Sigmoid colon (tissue), 7 donors: Measurements from ENCODE around the gene MYNN. TPM values are rescaled to one million over a fixed set of nuclear protein-coding genes. Genes with fewer than 3 reads are reported as not detected.

Experiments used
- DNase-seq: peaks from one replicate; pipeline ENCODE4 v3.0.0-alpha.2; 2019
- H3K27ac ChIP-seq, 4 donors: fragments of 200-600 bp; sonication (generic); one replicate each; pipeline ENCODE4 v1.5.1; 2016 to 2019; ENCODE audit warnings: mild to moderate bottlenecking in 1 of 4
- H3K27me3 ChIP-seq, 3 donors: fragments of 200-600 bp; sonication (generic); one replicate each; pipeline ENCODE4 v1.5.1; 2019; ENCODE audit warnings: mild to moderate bottlenecking in 1 of 3
- H3K36me3 ChIP-seq, 4 donors: fragments of 200-600 bp; sonication (generic); one replicate each; pipeline ENCODE4 v1.5.1; 2016 to 2019
- H3K4me1 ChIP-seq, 4 donors: fragments of 200-600 bp; sonication (generic); one replicate each; pipeline ENCODE4 v1.5.1; 2017 to 2019
- H3K4me3 ChIP-seq, 4 donors: fragments of 200-600 bp; sonication (generic); one replicate each; pipeline ENCODE4 v1.5.1; 2017 to 2019; ENCODE audit warnings: mild to moderate bottlenecking in 2 of 4, moderate library complexity in 1 of 4
- H3K9me3 ChIP-seq, 4 donors: fragments of 200-600 bp in 3 of 4; sonication (generic) in 3 of 4; one replicate each; pipeline versions ENCODE4 v1.5.1 to v1.6.1; 2013 to 2019
- CTCF ChIP-seq, 4 experiments: fragments of 450-650 bp in 3 of 4; fragments of 200-600 bp in 1 of 4; IDR thresholded peaks; one replicate each; pipeline ENCODE4 v1.5.1; 2016 to 2019; ENCODE audit warnings: antibody characterized with exemption in 4 of 4, mild to moderate bottlenecking in 3 of 4, moderate library complexity in 2 of 4
- EP300 ChIP-seq, 4 donors: sonication (generic); formaldehyde crosslinking; IDR thresholded peaks; one replicate each; pipeline ENCODE4 v1.6.1; 2017; ENCODE audit warnings: antibody characterized with exemption in 4 of 4
- POLR2A ChIP-seq, 2 donors: fragments of 450-650 bp; IDR thresholded peaks; one replicate each; pipeline ENCODE4 v1.6.1; 2016; ENCODE audit warnings: antibody characterized with exemption in 2 of 2, mild to moderate bottlenecking in 2 of 2, moderate library complexity in 2 of 2
- POLR2AphosphoS5 ChIP-seq, 4 donors: sonication (generic); formaldehyde crosslinking; IDR thresholded peaks; one replicate each; pipeline ENCODE4 v1.6.1; 2017; ENCODE audit warnings: antibody characterized with exemption in 4 of 4
- whole genome bisulfite sequencing, 2 donors: extraction: QIAGEN DNeasy Blood & Tissue Kit; methylation state at CpG; one replicate each; pipeline ENCODE4 v1.1.7; 2013; 5-methylcytosine and 5-hydroxymethylcytosine counted together
- intact Hi-C: fragments of 100-400 bp; cut with DNase I; formaldehyde crosslinking; loops from one replicate; pipeline ENCODE4 v1.15.1; 2023
- polyA plus RNA-seq, 3 donors: library from polyadenylated mRNA; stranded (reverse); fragments of 200-250 nt; gene quantifications; one replicate each; pipeline ENCODE4 v1.2.3, GENCODE V29; 2013
- total RNA-seq, 4 donors: library from RNA; depleted of rRNA; stranded (reverse); fragments of >200 nt; gene quantifications; one replicate each; pipeline ENCODE4 v1.1.0, GENCODE V29; 2016
- donor health status: healthy with polysubstance abuse.
- donor health status: Bipolar disorder and iron deficiency.
- donor health status: healthy.

The MYNN gene
- total and polyA plus RNA-seq, 7 donors, result 7.6 to 24.4 (median 15.5) TPM

- Histone ChIP-seq H3K27ac (peak overlapping the region; percentile 91 to 99 (median 98)), H3K4me3 (peak overlapping the region; percentile 68 to 94 (median 87)), H3K9me3 (no peaks in the 10 kb centered on the region), H3K27me3 (no peaks in the 10 kb centered on the region), H3K36me3 (peaks cover under 1 to 49% (median 13%) of the 10 kb centered on the region in 4 donors), H3K4me1 (peaks cover 0 to 31% (median 23%) of the 10 kb centered on the region in 4 donors)
- DNase-seq, result no peak
- intact Hi-C loops, result loop anchor here (5.0 kb wide), 1 partner anchor 38 kb away; the partner anchor contains the start of genes LRRC34 and LRRIQ4
- WGBS, 2 donors, result 30 to 55% methylated on average over 5 of the region's 5 CpGs
- TF ChIP-seq EP300 (IDR thresholded peaks at IDR 0.05) (no peak), POLR2A (IDR thresholded peaks at IDR 0.05) (no peak), POLR2AphosphoS5 (IDR thresholded peaks at IDR 0.05) (no peak), CTCF (IDR thresholded peaks at IDR 0.05) (no peak)
Measured at GRCh38 chr3:169774186-169774585, 990 bp downstream of the MYNN start.

- WGBS, 2 donors, result 83 to 97% methylated on average over 4 of the region's 4 CpGs
- H3K4me1 ChIP-seq, result peaks cover 0 to 28% (median 23%) of the 10 kb centered on the region in 4 donors
- no peaks in the 10 kb centered on the region for H3K9me3 ChIP-seq
- H3K27ac ChIP-seq, result no peak overlapping the region
- peaks cover 20 to 85% (median 39%) of the 10 kb centered on the region in 4 donors for H3K36me3 ChIP-seq
- H3K4me3 ChIP-seq, result no peak overlapping the region
- no peak for DNase-seq
- no peaks in the 10 kb centered on the region for H3K27me3 ChIP-seq
- intact Hi-C loops, result no loop called here
- no peak for TF ChIP-seq POLR2AphosphoS5 (IDR thresholded peaks at IDR 0.05)
- TF ChIP-seq POLR2A (IDR thresholded peaks at IDR 0.05), result no peak
- TF ChIP-seq EP300 (IDR thresholded peaks at IDR 0.05), result no peak
- no peak for TF ChIP-seq CTCF (IDR thresholded peaks at IDR 0.05)
Measured at GRCh38 chr3:169777822-169778221, 4.6 kb downstream of the MYNN start.

GRCh38 chr3:169780742-169781141 is 7.5 kb downstream of the MYNN start:
- DNase-seq, result no peak
- Histone ChIP-seq H3K4me1 (peaks cover 0 to 7% (median 2%) of the 10 kb centered on the region in 4 donors), H3K36me3 (peaks cover 20 to 98% (median 47%) of the 10 kb centered on the region in 4 donors), H3K9me3 (no peaks in the 10 kb centered on the region), H3K4me3 (no peak overlapping the region), H3K27ac (no peak overlapping the region), H3K27me3 (no peaks in the 10 kb centered on the region)
- WGBS, 2 donors, result 52 to 66% methylated on average over 2 of the region's 2 CpGs
- intact Hi-C loops, result no loop called here
- no peak for TF ChIP-seq POLR2A (IDR thresholded peaks at IDR 0.05)
- TF ChIP-seq EP300 (IDR thresholded peaks at IDR 0.05), result no peak
- TF ChIP-seq POLR2AphosphoS5 (IDR thresholded peaks at IDR 0.05), result no peak
- TF ChIP-seq CTCF (IDR thresholded peaks at IDR 0.05), result no peak

GRCh38 chr3:169781209-169781855 is 8.1 kb downstream of the MYNN start:
- Histone ChIP-seq H3K27me3 (no peaks in the 10 kb centered on the region), H3K9me3 (no peaks in the 10 kb centered on the region), H3K36me3 (peaks cover 20 to 98% (median 51%) of the 10 kb centered on the region in 4 donors), H3K4me3 (no peak overlapping the region), H3K27ac (no peak overlapping the region), H3K4me1 (peaks cover 0 to under 1% (median 0%) of the 10 kb centered on the region in 4 donors)
- WGBS, 2 donors, result 66 to 83% methylated on average over 4 of the region's 4 CpGs
- intact Hi-C loops, result no loop called here
- TF ChIP-seq POLR2AphosphoS5 (IDR thresholded peaks at IDR 0.05) (no peak), POLR2A (IDR thresholded peaks at IDR 0.05) (no peak), EP300 (IDR thresholded peaks at IDR 0.05) (no peak), CTCF (IDR thresholded peaks at IDR 0.05) (no peak)
- no peak for DNase-seq
